Measurements from ENCODE around the gene CISD2.
"Not testable (repeated sequence)": the region's sequence is repeated elsewhere in the genome, so short reads cannot be mapped to it uniquely, and the experiment has no call there.

Gene CISD2

GRCh38 chr4:102938063-102938462 is 69.3 kb downstream of the CISD2 start:
- not testable (repeated sequence) for DNase-seq
